ENCODE results near the gene FARP1.

Gene FARP1

DNA sequence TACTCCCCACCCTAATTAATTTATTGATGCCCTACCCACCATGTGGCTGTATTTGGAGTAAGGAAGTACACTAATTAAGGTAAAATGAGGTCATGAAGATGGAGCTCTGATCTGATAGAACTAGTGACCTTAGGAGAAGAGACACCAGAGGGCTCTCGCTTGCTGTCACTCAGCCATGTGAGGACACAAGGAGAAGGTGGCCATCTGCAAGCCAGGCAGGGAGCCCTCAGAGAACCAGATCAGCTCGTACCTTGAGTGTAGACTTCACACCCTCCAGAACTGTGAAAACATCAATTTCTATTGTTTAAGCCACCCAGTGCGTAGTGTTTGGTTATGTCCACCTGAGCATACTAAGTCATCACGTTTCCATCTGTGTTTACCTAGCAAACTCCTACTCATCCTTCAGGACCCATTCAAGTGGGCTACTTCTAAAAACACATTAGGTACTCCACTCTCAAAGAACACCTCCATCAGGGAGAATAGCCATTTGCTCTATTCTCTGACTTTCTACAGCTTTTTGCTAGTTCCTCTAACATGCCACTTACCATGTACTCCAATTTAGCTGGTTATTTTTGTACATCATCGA is 191.8 kb downstream of the FARP1 start:
- no peak for DNase-seq (ENCODE audit: low read depth in 3 of 3)

DNA sequence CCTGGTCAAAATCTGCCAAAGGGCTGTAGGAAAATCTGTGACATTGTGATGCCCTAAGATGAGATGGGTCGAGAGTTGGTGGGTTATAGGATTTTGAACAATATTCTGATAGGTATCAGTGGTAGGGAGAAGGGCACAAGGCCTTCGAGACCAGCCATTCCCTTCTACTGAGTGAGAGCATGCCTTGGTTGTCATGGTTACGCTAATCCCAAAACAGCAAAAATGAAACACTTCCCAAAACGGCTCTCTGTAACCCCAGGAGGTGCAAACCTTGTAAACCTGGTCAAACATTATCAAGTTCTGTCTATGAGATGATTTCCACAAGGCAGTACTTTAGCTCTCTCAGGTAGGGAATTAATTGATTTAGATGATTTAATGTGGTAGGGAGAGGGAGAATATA is 192.8 kb downstream of the FARP1 start:
- no peak for DNase-seq (ENCODE audit: low read depth in 3 of 3)

DNA sequence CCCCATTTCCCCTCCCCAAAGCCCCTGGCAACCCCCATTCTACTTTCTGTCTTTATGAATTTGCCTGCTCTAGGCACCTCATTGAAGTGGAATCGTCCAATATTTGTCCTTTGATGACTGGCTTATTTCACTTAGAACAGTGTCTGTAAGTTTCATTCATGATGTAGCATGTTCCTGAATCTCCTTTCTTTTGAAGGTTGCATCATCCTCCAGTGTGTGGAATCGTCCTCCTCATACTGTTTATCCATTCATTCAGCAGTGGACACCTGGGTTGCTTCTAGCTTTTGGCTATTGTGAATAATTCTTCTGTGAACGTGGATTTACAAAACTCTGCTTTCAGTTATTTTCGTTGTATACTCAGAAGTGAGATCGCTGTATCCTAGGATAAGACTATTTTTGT is 195.4 kb downstream of the FARP1 start:
- DNase-seq (ENCODE audit: low read depth in 3 of 3) = no peak

DNA sequence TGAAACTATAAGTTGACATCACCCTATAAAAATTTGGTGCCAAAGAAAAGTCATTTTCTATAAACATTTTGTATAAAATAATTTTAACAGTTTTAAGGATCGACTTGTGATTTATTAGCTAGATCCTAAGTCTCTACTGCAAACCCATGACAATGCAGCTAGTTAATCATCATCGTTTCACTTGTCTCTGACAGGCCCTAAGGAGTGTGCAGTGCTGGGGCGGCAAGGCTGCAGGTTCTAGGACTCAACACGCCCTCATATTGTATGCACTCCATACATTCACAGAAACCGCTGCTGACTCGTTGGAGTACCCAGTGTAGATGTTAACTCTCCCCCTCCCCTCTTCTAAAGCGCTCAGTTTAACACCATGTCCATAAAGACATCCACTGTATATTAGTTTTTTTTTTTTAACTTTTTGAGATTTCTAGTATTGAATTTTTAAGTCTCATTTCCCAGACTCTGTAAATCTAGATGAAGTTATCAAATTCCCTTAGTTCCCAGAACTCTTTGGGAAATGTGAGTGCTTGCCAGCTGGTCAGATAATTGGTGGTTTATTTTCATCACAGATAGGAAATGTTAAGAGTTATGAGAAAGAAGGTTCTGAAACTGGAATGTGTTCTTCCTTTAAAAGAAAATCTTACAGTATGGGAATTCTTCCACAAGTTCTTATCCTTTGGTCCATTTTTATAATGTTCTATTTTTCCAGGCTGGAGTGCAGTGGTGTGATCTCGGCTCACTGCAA is 197.0 kb downstream of the FARP1 start:
- DNase-seq (ENCODE audit: low read depth in 3 of 3) = no peak

GRCh38 chr13:98342953-98343352 is 200.1 kb downstream of the FARP1 start:
- no peak for DNase-seq (ENCODE audit: low read depth in 3 of 3)

DNA sequence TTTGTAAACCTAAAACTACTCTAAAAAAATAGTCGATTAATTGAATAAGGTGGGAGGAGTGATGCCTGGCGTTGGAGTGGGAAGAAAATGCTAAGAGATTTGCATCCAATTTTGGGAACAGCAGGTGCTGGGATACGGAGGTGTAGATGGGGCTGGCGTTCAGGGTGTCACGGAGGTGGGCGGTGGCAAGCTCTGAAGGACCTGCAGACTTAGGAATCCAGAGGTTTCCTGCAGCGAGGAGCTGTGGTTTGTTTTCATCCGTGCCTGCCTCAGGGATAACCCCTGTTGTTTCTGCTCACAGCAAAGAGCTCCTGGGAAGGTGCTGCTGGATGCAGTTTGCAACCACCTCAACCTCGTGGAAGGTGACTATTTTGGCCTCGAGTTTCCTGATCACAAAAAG is 200.6 kb downstream of the FARP1 start:
- no peak for DNase-seq (ENCODE audit: low read depth in 3 of 3)

- no peak for DNase-seq (ENCODE audit: low read depth in 3 of 3)
These were observed 201.5 kb downstream of the FARP1 start for GRCh38 chr13:98344392-98344791.

- no peak for DNase-seq (ENCODE audit: low read depth in 3 of 3)
These were observed 202.4 kb downstream of the FARP1 start for GRCh38 chr13:98345107-98345935.

DNA sequence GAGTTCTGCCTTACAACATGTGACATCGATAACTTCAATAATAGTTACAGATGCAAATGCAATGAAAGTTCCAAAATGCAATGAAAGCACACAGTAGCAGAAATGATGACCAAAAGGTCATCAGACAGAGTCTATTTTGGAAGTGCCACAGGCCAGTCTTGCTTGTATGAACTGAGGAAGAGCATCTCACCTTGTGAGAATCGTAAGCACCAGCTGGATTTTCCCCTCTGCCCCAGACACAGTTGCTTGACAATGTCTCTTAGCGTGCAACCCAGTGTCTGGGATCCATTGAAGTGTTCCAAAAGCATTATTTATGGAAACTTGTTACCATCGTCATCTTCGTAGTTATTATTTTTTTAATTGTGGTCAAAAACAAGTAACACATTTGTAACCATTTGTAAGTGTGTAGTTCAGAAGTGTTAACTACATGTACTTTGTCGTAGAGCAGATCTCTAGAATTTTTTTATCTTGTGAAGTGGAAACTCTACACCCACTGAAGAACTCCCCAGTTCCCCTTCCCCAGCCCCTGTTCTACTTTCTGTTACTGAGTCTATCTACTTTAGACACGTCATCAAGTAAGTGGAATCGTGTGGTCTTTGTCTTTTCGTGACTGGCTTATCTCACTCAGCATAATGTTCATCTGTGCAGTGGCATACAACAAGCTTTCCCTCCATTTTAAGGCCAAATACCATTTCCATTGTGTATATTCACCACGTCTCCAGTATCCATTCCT is 204.2 kb downstream of the FARP1 start:
- DNase-seq (ENCODE audit: low read depth in 3 of 3) = no peak

DNA sequence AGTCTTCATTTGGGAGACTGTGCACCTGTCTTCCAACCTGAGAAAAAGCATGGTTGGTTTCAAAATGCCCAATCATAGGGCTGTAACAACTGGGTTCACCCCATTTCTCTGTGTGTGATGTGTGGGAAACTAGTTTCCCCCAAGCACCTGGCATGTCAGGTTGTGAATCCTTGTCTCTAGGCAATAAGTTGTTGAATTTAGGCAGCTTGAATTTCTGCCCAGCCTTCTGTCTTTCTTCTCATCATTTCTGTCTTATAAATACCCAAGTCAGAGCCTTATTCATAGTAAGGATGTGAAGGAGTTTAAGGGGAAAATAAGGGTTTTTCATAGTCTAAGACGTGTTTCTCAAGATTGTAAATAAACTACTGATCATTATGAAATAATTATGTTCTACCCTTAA is 204.9 kb downstream of the FARP1 start:
- no peak for DNase-seq (ENCODE audit: low read depth in 3 of 3)

GRCh38 chr13:98348466-98349200 is 205.7 kb downstream of the FARP1 start:
- no peak for DNase-seq (ENCODE audit: low read depth in 3 of 3)

DNA sequence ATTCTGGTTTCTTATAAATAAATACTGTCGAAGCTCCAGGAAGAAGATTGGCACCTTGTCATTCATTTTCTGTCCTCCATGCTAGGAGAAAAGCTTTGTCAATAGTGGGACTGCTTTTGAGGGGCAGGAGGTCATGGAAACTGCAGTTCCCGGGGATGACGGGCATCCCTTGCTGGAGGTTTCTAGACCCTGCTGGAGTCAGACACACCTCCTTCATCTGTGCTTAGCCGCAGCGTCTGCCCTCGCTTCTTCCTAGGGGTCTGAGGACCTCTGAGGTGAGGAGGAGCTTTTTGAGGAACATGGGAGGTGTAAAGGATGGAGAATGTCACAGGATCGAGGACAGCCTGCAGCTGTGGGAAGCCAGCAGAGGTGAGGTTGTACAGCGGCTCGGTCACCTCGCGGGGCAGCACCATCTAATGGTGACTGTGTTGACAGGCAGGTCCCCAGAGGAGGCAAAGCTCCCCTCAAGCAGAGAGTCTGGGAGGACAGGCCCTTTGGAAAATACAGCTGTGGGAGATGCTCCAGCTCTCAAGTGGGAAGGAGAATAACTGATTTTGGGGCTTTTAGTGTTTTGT is 206.9 kb downstream of the FARP1 start:
- DNase-seq (ENCODE audit: low read depth in 3 of 3) = no peak

DNA sequence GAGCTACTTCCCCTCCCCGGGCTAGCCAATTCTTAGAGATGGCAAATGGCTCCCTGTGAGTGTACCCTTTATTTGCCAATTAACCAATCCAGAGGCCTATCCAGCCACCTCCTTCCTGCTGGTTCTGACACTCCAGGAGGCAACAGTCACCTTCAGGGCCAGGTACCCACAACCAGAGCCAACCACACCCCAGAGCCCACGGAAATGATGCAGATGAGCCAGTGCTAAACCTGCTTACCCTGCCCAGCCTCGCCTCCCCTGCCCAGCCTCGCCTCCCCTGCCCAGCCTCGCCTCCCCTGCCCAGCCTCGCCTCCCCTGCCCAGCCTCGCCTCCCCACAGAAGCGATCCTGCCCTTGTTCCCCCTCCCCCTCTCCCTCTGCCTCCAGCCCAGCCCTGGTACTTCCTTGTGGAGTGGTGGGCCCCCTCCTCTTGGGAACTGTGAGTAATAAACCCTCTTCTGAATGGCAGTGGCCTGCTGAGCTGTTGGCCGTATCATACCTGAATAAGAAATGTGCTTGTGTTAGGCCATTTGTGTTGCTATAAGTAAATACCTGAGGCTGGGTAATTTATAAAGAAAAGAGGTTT is 207.9 kb downstream of the FARP1 start:
- DNase-seq (ENCODE audit: low read depth in 3 of 3) = no peak

- no peak for DNase-seq (ENCODE audit: low read depth in 3 of 3)
These were observed 208.7 kb downstream of the FARP1 start for GRCh38 chr13:98351636-98352035.

DNA sequence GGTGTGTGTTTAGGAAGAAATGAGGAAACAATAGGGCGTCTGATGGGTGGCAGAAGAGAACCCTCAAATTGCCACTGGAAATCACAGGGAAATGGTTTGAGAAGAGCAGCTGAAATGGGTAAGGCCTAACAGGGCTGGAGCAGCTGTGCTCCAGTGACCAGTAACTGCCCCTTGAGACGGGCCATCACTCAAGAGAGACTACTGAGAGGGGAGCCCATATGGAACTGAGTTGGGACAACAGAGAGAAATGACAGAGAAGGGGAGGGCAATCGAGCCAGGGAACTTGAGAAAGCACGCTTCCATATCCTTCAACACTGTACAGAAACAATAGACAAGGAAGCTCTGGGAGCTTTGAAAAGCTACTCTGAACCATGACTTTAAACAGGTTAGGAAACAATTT is 209.3 kb downstream of the FARP1 start:
- no peak for DNase-seq (ENCODE audit: low read depth in 3 of 3)

GRCh38 chr13:98353750-98354149 is 210.9 kb downstream of the FARP1 start:
- DNase-seq (ENCODE audit: low read depth in 3 of 3) = no peak

DNA sequence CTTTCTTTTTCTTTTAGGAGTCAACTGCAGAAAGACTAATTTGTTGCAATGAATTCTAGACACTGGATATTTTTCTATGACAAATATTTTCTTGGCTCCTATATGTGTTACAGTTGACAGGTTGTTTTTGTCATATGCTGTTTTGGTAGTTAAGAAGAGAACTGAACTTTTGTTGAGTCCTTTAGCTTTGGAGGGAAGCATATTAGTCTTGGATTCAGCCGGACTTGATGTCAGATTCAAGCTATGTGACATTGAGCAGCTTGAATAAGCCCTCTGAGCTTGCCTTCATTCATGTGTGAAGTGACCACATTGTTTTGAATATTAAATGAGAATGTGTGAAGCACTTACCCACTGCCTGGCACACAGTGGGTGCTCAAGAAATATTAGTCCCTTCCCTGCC is 216.0 kb downstream of the FARP1 start:
- DNase-seq (ENCODE audit: low read depth in 3 of 3) = no peak

GRCh38 chr13:98360545-98360944 is 217.7 kb downstream of the FARP1 start:
- no peak for DNase-seq (ENCODE audit: low read depth in 3 of 3)

- DNase-seq (ENCODE audit: low read depth in 3 of 3) = no peak
These were observed 220.4 kb downstream of the FARP1 start for GRCh38 chr13:98363326-98363725.

- DNase-seq (ENCODE audit: low read depth in 3 of 3) = no peak
These were observed 221.3 kb downstream of the FARP1 start for GRCh38 chr13:98364179-98364578.

- DNase-seq (ENCODE audit: low read depth in 3 of 3) = no peak
These were observed 221.8 kb downstream of the FARP1 start for GRCh38 chr13:98364647-98365046.

Data from stimulated activated CD4-positive, alpha-beta T cell treated with anti-CD3 and anti-CD28 coated beads, TNF-alpha, amount 100 ng/mL, for 4 hours (primary cell).